Epithelial cell of esophagus (primary cell): Measurements from ENCODE around the gene WDR35.
"Not testable (repeated sequence)": the region's sequence is repeated elsewhere in the genome, so short reads cannot be mapped to it uniquely, and the experiment has no call there.

Experiments used
- DNase-seq: peaks from one replicate; pipeline ENCODE4 v3.0.0; 2010; ENCODE audit warnings: low read depth
- H3K4me3 ChIP-seq: 2 replicates; pipeline ENCODE4 v1.5.1; 2011; ENCODE audit warnings: mild to moderate bottlenecking, low read length, control low read depth
- TF ChIP-seq, protein P1 (sequence below): IDR thresholded peaks from 2 replicates; pipeline ENCODE4 v1.5.1; 2011; ENCODE audit warnings: low read depth, mild to moderate bottlenecking, low read length, control low read depth, inconsistent platforms; ENCODE audit not compliant: insufficient read depth; ENCODE audit errors: missing control alignments

The WDR35 gene

DNA sequence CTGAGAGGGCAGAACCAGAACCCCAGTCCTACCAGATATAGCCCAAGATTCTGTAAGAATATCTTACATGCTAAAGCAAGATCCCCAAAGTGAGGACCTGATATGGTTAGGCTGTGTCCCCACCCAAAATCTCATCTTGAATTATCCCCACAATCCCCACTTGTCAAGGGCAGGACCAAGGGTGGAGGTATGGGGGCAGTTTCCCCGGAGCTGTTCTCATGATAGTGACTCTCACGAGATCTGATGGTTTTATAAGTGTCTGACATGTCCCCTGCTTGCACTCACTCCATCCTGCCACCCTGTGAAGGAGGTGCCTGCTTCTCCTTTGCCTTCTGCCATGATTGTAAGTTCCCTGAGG, 108.0 kb downstream of the WDR35 start:
- no peak for DNase-seq
- TF ChIP-seq, protein P1, sequence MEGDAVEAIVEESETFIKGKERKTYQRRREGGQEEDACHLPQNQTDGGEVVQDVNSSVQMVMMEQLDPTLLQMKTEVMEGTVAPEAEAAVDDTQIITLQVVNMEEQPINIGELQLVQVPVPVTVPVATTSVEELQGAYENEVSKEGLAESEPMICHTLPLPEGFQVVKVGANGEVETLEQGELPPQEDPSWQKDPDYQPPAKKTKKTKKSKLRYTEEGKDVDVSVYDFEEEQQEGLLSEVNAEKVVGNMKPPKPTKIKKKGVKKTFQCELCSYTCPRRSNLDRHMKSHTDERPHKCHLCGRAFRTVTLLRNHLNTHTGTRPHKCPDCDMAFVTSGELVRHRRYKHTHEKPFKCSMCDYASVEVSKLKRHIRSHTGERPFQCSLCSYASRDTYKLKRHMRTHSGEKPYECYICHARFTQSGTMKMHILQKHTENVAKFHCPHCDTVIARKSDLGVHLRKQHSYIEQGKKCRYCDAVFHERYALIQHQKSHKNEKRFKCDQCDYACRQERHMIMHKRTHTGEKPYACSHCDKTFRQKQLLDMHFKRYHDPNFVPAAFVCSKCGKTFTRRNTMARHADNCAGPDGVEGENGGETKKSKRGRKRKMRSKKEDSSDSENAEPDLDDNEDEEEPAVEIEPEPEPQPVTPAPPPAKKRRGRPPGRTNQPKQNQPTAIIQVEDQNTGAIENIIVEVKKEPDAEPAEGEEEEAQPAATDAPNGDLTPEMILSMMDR: no peak
- no peak overlapping the region for H3K4me3 ChIP-seq

DNA sequence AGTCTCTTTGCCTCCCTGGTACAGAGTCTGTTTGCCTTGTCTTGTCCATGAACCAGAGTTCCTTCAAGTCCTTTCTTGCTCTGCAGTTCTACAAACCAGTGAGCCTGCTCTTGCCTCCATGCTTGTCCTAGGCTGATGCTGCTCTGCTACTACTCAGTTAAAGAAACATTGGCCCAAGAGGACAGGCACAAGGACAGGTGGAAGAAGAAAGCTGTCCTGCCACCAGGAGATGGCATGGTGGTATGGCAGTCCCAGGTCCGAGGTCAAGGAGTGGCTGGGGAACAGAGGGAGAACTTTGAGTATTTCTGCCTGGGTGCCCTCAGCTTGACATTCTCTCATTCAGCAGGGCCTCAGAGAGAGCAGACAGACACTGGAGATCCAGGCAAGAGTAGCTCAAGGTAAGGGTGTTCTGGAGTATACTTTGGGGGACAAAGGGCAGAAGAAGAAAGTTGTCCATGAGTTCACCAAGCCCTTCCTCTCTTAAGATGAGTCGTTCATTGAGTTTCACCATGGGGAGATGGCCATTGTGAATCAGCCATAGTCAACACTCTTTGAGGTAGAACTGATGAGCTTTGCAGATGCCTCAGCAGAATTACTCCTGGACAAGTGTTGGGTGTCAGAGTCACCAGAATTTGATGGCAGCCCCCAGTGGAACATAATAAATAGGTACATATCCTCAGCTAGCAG, 108.5 kb downstream of the WDR35 start:
- no peak for DNase-seq
- TF ChIP-seq, protein P1: no peak
- H3K4me3 ChIP-seq: no peak overlapping the region

DNA sequence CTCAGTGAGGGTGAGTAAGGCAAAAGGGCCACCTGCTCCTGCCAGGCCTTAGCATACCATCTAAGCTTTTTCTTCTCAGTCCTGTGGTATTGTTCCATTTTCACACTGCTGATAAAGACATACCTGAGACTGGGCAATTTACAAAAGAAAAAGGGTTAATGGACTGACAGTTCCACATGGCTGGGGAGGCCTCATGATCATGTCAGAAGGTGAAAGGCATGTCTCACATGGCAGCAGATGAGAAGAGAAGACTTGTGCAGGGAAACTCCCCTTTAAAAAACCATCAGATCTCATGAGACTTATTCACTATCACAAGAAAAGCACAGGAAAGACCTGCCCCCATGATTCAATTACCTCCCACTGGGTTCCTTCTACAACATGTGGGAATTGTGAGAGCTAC, 109.7 kb downstream of the WDR35 start:
- H3K4me3 ChIP-seq, DNase-seq: not testable (repeated sequence)

DNA sequence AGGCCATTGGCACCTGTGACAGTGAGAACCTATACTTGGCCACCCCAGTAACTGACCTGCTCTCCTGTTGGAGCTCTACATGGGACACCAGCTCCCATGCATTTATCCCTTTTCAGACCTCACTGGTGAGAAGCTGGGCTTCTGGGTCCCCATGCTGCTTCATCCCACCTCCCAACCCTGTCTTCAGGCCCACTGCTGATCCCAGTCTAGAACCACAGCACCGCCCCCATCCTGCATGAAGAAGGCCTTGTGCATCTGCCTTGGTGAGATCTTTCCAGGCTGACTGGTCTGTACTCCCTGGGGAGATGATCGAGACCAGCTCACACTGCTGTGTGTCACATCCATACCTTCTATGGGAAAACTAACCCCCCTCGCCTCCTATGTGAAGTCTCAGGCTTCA, 110.8 kb downstream of the WDR35 start:
- TF ChIP-seq, protein P1: no peak
- H3K4me3 ChIP-seq: no peak overlapping the region
- no peak for DNase-seq

DNA sequence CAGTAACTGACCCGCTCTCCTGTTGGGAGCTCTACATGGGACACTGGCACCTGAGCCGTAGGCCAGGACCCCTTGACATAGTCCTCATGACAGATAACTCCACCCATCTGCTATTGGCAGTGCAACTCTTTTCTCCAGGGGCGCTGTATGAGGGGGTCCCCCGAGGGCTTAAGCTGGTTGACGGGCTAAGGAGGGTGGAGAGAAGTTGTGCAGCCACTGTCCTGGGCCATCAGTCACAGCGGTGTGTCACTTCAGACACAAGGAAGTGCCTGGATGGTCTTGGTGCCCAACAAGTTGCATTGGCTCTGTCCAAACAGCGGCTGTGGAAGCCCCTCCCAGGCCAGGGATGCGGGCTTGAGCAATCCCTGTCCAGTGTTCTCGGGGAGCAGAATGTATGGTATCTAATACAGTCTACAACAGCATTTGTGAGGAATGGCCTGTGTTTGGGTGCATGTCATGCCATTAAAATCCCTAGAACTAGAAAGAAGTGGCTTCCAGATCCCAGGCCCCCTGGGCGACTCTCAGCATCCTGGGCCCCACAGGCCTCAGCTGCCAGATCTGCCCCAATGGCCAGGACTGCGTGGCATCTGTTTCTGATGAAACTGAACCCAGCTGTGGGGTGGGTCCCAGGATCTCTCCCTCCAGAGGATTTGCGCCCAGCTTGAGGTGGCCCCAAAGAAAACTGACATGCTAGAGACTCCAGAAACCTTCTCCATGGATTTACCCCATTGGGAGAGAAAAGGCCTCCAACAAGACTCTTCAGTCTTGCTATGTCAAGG, 111.4 kb downstream of the WDR35 start:
- no peak overlapping the region for H3K4me3 ChIP-seq
- DNase-seq: no peak
- TF ChIP-seq, protein P1: no peak

DNA sequence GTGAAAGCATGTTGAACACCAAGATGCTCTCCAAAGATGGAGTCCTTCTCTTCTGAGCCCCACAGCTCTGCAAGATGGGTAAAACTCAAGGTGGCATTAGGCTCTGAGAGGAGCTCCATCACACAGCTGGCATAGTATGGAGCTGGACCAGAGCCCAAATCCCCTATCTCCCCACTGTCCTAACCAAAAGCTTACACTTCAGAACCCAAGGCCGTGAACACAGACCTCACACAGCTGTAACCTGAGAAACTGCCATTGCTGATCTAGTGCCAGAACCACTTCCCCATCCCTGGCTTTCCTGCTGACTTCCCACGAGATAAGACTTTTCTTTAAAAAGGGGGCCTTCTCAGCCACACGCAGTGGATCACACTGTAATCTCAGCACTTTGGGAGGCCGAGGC, 113.2 kb downstream of the WDR35 start:
- H3K4me3 ChIP-seq: no peak overlapping the region
- TF ChIP-seq, protein P1: no peak
- DNase-seq: no peak

DNA sequence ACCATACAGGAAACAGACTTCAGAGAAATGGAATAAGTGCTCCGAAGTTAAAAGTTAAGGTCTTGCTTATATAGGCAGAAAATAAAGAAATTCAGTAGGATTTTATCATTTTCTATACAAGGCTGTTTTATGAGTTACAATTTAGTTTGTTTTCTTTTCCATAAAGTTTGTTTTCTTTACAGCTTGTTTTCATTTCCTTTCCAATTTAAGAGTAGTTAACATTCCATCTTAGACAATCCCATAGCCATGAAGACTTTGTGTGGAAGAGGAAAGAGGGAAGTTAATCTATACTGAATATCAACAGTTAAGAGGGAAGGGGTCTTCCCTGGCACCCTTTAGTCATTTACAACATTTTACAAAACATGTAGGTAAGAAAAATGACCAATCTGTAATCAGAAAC, 114.6 kb downstream of the WDR35 start:
- no peak overlapping the region for H3K4me3 ChIP-seq
- no peak for DNase-seq
- TF ChIP-seq, protein P1: no peak
